22Rv1 (cell line): Measurements from ENCODE around the gene MMP23B.
"Not testable (repeated sequence)": the region's sequence is repeated elsewhere in the genome, so short reads cannot be mapped to it uniquely, and the experiment has no call there.

Source experiments
- H3K27ac ChIP-seq: fragments of 450-650 bp; 2 replicates; pipeline ENCODE4 v1.5.1; 2017
- CTCF ChIP-seq: fragments of 450-650 bp; IDR thresholded peaks from 2 replicates; pipeline ENCODE4 v1.5.1; 2017; ENCODE audit warnings: mild to moderate bottlenecking
- ZFX ChIP-seq: fragments of 450-650 bp; IDR thresholded peaks from 2 replicates; pipeline ENCODE4 v1.6.1; 2017; ENCODE audit warnings: antibody characterized with exemption, borderline replicate concordance

Gene MMP23B

GRCh38 chr1:1640081-1640480 lies 8.1 kb downstream of the MMP23B start:
- H3K27ac ChIP-seq: not testable (repeated sequence)

GRCh38 chr1:1640711-1641461 lies 8.9 kb downstream of the MMP23B start:
- not testable (repeated sequence) for H3K27ac ChIP-seq

GRCh38 chr1:1646326-1646725 lies 14.4 kb downstream of the MMP23B start:
- H3K27ac ChIP-seq: not testable (repeated sequence)

GRCh38 chr1:1647567-1648241 lies 15.7 kb downstream of the MMP23B start:
- H3K27ac ChIP-seq: not testable (repeated sequence)

GRCh38 chr1:1648265-1648664 lies 16.3 kb downstream of the MMP23B start:
- not testable (repeated sequence) for H3K27ac ChIP-seq

- TF ChIP-seq CTCF: peak; percentile 53
- H3K27ac ChIP-seq: peak within 1 kb of the TSS; percentile 98
Measured at GRCh38 chr1:1658583-1659549, 26.9 kb downstream of the MMP23B start, which contains the start of gene CDK11B. TSS of gene CDK11B (minus strand) at chr1:1659004. CDS start at chr1:1657485, 1,519 bp downstream.

- 0 out of 2 replicates have a peak overlapping the region, but pooled peaks have one; percentile 13 for H3K27ac ChIP-seq
Measured at GRCh38 chr1:1662392-1662791, 30.4 kb downstream of the MMP23B start.

- 0 out of 2 replicates have a peak overlapping the region, but pooled peaks have one; percentile 13 for H3K27ac ChIP-seq
Measured at GRCh38 chr1:1662830-1663560, 31.0 kb downstream of the MMP23B start.

GRCh38 chr1:1664318-1664717 lies 32.3 kb downstream of the MMP23B start:
- H3K27ac ChIP-seq: not testable (repeated sequence)

GRCh38 chr1:1664941-1665814 lies 33.2 kb downstream of the MMP23B start:
- no peak overlapping the region for H3K27ac ChIP-seq
- TF ChIP-seq CTCF (no peak), ZFX (no peak)

GRCh38 chr1:1665815-1666251 lies 33.9 kb downstream of the MMP23B start:
- TF ChIP-seq ZFX (no peak), CTCF (peak; percentile 85)
- H3K27ac ChIP-seq: no peak overlapping the region
